ENCODE measurements around the gene DLX1. TPM values are rescaled to one million over a fixed set of nuclear protein-coding genes. Genes with fewer than 3 reads are reported as not detected.
A peak's percentile ranks its signal among the peaks of the same experiment; 100 is the strongest.

DLX1 gene
- total and polyA plus RNA-seq, 8 donors: 0.25 to 1.1 TPM; not detected in 6

DNA sequence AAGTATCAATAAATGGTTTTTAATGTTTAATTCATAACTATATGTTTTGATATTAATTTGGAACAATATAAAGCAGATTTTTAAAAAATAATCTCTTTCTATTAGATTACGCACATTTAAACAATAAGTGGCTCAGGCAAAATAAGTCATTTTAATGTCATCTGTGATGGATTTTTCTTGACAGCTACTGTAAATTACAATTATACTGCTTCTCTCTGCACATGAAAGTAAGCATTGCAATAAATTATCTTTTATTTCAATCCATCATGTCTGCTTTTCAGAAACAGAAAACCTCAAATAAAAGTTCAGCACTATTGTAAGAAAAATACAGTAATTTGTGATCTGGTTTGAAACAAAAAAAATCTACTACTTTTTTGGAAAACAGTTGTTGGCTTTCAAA is 11.1 kb upstream of the DLX1 start:
- Histone ChIP-seq H3K9me3 (no peaks in the 10 kb centered on the region), H3K4me3 (no peak overlapping the region), H3K36me3 (no peaks in the 10 kb centered on the region), H3K27ac (no peak overlapping the region), H3K27me3 (peaks cover 0 to 17% (median 0%) of the 10 kb centered on the region in 3 donors), H3K4me1 (no peaks in the 10 kb centered on the region)
- TF ChIP-seq POLR2AphosphoS5 (IDR thresholded peaks at IDR 0.05) (no peak), EP300 (IDR thresholded peaks at IDR 0.05) (no peak), POLR2A (IDR thresholded peaks at IDR 0.05) (no peak)
- TF ChIP-seq, protein P1, sequence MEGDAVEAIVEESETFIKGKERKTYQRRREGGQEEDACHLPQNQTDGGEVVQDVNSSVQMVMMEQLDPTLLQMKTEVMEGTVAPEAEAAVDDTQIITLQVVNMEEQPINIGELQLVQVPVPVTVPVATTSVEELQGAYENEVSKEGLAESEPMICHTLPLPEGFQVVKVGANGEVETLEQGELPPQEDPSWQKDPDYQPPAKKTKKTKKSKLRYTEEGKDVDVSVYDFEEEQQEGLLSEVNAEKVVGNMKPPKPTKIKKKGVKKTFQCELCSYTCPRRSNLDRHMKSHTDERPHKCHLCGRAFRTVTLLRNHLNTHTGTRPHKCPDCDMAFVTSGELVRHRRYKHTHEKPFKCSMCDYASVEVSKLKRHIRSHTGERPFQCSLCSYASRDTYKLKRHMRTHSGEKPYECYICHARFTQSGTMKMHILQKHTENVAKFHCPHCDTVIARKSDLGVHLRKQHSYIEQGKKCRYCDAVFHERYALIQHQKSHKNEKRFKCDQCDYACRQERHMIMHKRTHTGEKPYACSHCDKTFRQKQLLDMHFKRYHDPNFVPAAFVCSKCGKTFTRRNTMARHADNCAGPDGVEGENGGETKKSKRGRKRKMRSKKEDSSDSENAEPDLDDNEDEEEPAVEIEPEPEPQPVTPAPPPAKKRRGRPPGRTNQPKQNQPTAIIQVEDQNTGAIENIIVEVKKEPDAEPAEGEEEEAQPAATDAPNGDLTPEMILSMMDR (IDR thresholded peaks at IDR 0.05): no peak
- 97 to 100% (median 98%) methylated on average over 1 of the region's 1 CpG for WGBS, 5 donors
- intact Hi-C loops (cut with DNase I; ENCODE audit: low total_unique reads): no loop called here
- DNase-seq: no peak

DNA sequence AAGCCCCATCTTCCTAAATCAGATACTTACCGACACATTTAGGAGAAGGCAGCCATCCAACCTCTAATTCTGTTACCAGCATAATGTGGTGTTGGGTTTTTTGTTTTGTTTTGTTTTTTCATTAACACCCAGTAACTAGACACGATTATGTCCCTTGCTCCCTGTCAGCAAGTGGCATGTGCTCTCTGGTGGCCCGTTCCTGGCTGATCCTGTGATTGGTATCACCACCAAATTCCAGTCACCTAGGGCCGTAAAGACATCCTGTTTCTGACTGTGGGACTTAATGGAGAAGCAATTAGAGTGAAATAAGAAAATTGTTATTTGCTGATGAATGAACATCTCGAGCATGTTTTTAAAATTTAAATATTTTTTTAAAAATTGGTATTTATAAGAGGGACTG is 5.9 kb upstream of the DLX1 start:
- intact Hi-C loops (cut with DNase I; ENCODE audit: low total_unique reads): no loop called here
- TF ChIP-seq EP300 (IDR thresholded peaks at IDR 0.05) (no peak), POLR2AphosphoS5 (IDR thresholded peaks at IDR 0.05) (no peak), POLR2A (IDR thresholded peaks at IDR 0.05) (no peak)
- TF ChIP-seq, protein P1 (IDR thresholded peaks at IDR 0.05): no peak
- Histone ChIP-seq H3K36me3 (no peaks in the 10 kb centered on the region), H3K27ac (no peak overlapping the region), H3K4me1 (peaks cover 12 to 34% (median 23%) of the 10 kb centered on the region in 4 donors), H3K4me3 (no peak overlapping the region), H3K9me3 (peaks cover 0 to 14% (median 6%) of the 10 kb centered on the region in 4 donors), H3K27me3 (peaks cover 36 to 68% (median 47%) of the 10 kb centered on the region in 3 donors)
- DNase-seq: no peak
- WGBS, 5 donors: 90 to 95% (median 92%) methylated on average over 5 of the region's 5 CpGs

DNA sequence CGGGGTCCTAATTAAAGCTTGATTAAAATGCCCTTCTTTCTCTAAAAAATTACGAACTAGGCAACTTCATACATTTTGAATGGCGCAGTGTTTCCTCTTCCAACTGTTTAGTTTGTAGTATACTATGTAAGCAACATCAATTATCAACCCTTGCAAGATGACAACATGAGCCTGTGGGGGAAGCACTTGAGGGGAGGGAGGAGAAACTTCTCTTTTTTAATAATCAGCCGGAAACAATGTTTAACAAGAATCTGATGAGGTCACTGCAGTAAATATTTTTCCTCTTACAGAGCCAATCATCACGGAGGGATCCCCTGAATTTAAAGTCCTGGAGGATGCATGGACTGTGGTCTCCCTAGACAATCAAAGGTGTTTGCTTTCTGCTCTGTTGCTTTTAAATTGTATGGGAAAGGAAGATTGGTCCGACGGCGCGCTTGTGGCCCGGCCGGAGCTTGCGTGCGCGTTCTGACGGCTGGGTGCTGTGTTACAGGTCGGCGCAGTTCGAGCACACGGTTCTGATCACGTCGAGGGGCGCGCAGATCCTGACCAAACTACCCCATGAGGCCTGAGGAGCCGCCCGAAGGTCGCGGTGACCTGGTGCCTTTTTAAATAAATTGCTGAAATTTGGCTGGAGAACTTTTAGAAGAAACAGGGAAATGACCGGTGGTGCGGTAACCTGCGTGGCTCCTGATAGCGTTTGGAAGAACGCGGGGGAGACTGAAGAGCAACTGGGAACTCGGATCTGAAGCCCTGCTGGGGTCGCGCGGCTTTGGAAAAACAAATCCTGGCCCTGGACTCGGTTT is 5.3 kb upstream of the DLX1 start:
- no peak for TF ChIP-seq POLR2A (IDR thresholded peaks at IDR 0.05)
- Histone ChIP-seq H3K27me3 (peaks cover 41 to 74% (median 53%) of the 10 kb centered on the region in 3 donors), H3K4me1 (peaks cover 18 to 40% (median 29%) of the 10 kb centered on the region in 4 donors), H3K4me3 (no peak overlapping the region), H3K9me3 (peaks cover 0 to 14% (median 6%) of the 10 kb centered on the region in 4 donors), H3K36me3 (no peaks in the 10 kb centered on the region), H3K27ac (no peak overlapping the region)
- intact Hi-C loops (cut with DNase I; ENCODE audit: low total_unique reads): no loop called here
- DNase-seq: peak in 1 of 2 donors; percentile 20
- WGBS, 5 donors: 34 to 50% (median 48%) methylated on average over 31 to 38 of the region's 38 CpGs

- peak in 1 of 2 donors; percentile 15 for DNase-seq
- Histone ChIP-seq H3K36me3 (no peaks in the 10 kb centered on the region), H3K27ac (no peak overlapping the region), H3K9me3 (peaks cover 0 to 14% (median 6%) of the 10 kb centered on the region in 4 donors), H3K4me1 (peaks cover 25 to 47% (median 36%) of the 10 kb centered on the region in 4 donors), H3K27me3 (peaks cover 48 to 81% (median 60%) of the 10 kb centered on the region in 3 donors), H3K4me3 (no peak overlapping the region)
- TF ChIP-seq, protein P1 (IDR thresholded peaks at IDR 0.05): no peak
- TF ChIP-seq EP300 (IDR thresholded peaks at IDR 0.05) (no peak), POLR2AphosphoS5 (IDR thresholded peaks at IDR 0.05) (no peak), POLR2A (IDR thresholded peaks at IDR 0.05) (no peak)
- WGBS, 5 donors: 22 to 37% (median 30%) methylated on average over 20 to 25 of the region's 25 CpGs
- intact Hi-C loops (cut with DNase I; ENCODE audit: low total_unique reads): no loop called here
Measured at GRCh38 chr2:172080641-172081220, 4.6 kb upstream of the DLX1 start.

All from stomach (tissue), 9 donors.